SU-DHL-6 (cell line): ENCODE results near the gene GIPC2.
"Not testable (repeated sequence)": the region's sequence is repeated elsewhere in the genome, so short reads cannot be mapped to it uniquely, and the experiment has no call there.

ENCODE experiments used
- H2AFZ ChIP-seq: fragments of 200-600 bp; sonication (generic); 2 replicates; pipeline ENCODE4 v1.6.1; 2014; ENCODE audit warnings: low read depth, mild to moderate bottlenecking, moderate library complexity, mixed read lengths, antibody characterized with exemption, low read length; ENCODE audit not compliant: severe bottlenecking
- H3F3A ChIP-seq: fragments of 200-600 bp; shearing (Covaris generic); 2 replicates; pipeline ENCODE4 v1.6.0; 2016; ENCODE audit warnings: antibody characterized with exemption, mild to moderate bottlenecking; ENCODE audit not compliant: insufficient read depth
- H3K27ac ChIP-seq: fragments of 200-600 bp; sonication (generic); 2 replicates; pipeline ENCODE4 v1.5.1; 2016; ENCODE audit warnings: low read depth, mild to moderate bottlenecking, low read length, moderate library complexity, mixed read lengths
- H3K27me3 ChIP-seq: fragments of 200-600 bp; sonication (generic), shearing (Covaris generic); 2 replicates; pipeline ENCODE4 v1.6.0; 2014; ENCODE audit warnings: mild to moderate bottlenecking, low read length
- H3K36me3 ChIP-seq: fragments of 200-600 bp; sonication (generic); 2 replicates; pipeline ENCODE4 v1.6.1; 2014; ENCODE audit warnings: mild to moderate bottlenecking, low read length, mixed read lengths
- H3K4me2 ChIP-seq: fragments of 300-600, 200-600 bp; shearing (Covaris generic), sonication (generic); 2 replicates; pipeline ENCODE4 v1.6.0; 2014; ENCODE audit warnings: low read length, low read depth, mild to moderate bottlenecking; ENCODE audit not compliant: poor library complexity, severe bottlenecking
- H3K4me3 ChIP-seq: fragments of 200-600 bp; sonication (generic); 2 replicates; pipeline ENCODE4 v1.5.1; 2014; ENCODE audit warnings: antibody characterized with exemption, low read length, mild to moderate bottlenecking, mixed read lengths; ENCODE audit not compliant: insufficient read depth, poor library complexity, severe bottlenecking
- H3K79me2 ChIP-seq: fragments of 200-600 bp; sonication (generic); 2 replicates; pipeline ENCODE4 v1.6.1; 2014; ENCODE audit warnings: mild to moderate bottlenecking, low read length, moderate library complexity; ENCODE audit not compliant: insufficient read depth
- H3K9ac ChIP-seq: fragments of 200-600 bp; sonication (generic); 2 replicates; pipeline ENCODE4 v1.7.0; 2014; ENCODE audit warnings: mild to moderate bottlenecking, low read length
- H3K9me2 ChIP-seq: fragments of 200-600 bp; sonication (generic); replicated peaks from 2 replicates; pipeline ENCODE4 v1.6.1; 2014; ENCODE audit warnings: low read length; ENCODE audit not compliant: insufficient read depth
- H3K9me3 ChIP-seq: fragments of 200-600 bp; sonication (generic); 2 replicates; pipeline ENCODE4 v1.6.1; 2014; ENCODE audit warnings: low read length, mixed read lengths; ENCODE audit not compliant: insufficient read depth
- H4K20me1 ChIP-seq: fragments of 200-600 bp; sonication (generic); 2 replicates; pipeline ENCODE4 v1.6.1; 2014; ENCODE audit warnings: low read depth, mild to moderate bottlenecking, antibody characterized with exemption, low read length, moderate library complexity, mixed read lengths
- CTCF ChIP-seq: fragments of 200-600 bp; sonication (generic); IDR thresholded peaks from one replicate; pipeline ENCODE4 v1.5.1; 2017; ENCODE audit warnings: antibody characterized with exemption, mild to moderate bottlenecking, low read length, moderate library complexity; ENCODE audit not compliant: insufficient read depth, poor library complexity, severe bottlenecking
- EZH2phosphoT487 ChIP-seq: fragments of 200-600 bp; sonication (generic), shearing (Covaris generic); conservative IDR thresholded peaks from 2 replicates; pipeline ENCODE4 v1.6.1; 2018; ENCODE audit warnings: mild to moderate bottlenecking, antibody characterized with exemption, low read length, moderate library complexity, mixed read lengths

The GIPC2 gene

GRCh38 chr1:78104322-78104721 lies 58.6 kb downstream of the GIPC2 start:
- Histone ChIP-seq H2AFZ (no peak overlapping the region), H4K20me1 (no peaks in the 10 kb centered on the region), H3K4me3 (no peak overlapping the region), H3K9ac (no peak overlapping the region), H3K4me2 (no peak overlapping the region), H3F3A (no peaks in the 10 kb centered on the region), H3K9me2 (no peaks in the 10 kb centered on the region), H3K27ac (no peak overlapping the region), H3K36me3 (no peaks in the 10 kb centered on the region), H3K9me3 (no peaks in the 10 kb centered on the region), H3K79me2 (no peaks in the 10 kb centered on the region), H3K27me3 (no peaks in the 10 kb centered on the region)
- TF ChIP-seq EZH2phosphoT487 (no peak), CTCF (no peak)

DNA sequence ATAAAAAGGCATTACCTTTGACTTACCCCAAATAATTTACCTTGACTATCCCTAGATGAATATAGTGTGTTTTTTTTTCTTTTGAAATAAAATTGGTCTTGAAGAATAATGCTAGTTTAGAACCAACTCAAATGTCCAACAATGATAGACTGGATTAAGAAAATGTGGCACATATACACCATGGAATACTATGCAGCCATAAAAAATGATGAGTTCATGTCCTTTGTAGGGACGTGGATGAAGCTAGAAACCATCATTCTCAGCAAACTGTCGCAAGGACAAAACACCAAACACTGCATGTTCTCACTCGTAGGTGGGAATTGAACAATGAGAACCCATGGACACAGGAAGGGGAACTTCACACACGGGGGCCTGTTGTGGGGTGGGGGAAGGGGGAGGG lies 63.9 kb downstream of the GIPC2 start:
- not testable (repeated sequence) for H3K9me3 ChIP-seq, H3K9ac ChIP-seq, H3K4me2 ChIP-seq, H2AFZ ChIP-seq, H3K79me2 ChIP-seq, H3K36me3 ChIP-seq, H3K4me3 ChIP-seq, H3K27me3 ChIP-seq, H4K20me1 ChIP-seq, H3K9me2 ChIP-seq, H3K27ac ChIP-seq, H3F3A ChIP-seq

GRCh38 chr1:78113156-78113916 lies 67.6 kb downstream of the GIPC2 start:
- Histone ChIP-seq H3K27ac (no peak overlapping the region), H3K79me2 (no peaks in the 10 kb centered on the region), H3K4me2 (no peak overlapping the region)

More at GRCh38 chr1:78113156-78113916, 67.6 kb downstream of the GIPC2 start:
- H3K9me3 ChIP-seq = no peaks in the 10 kb centered on the region
- no peaks in the 10 kb centered on the region for H3F3A ChIP-seq
- H2AFZ ChIP-seq = no peak overlapping the region
- no peaks in the 10 kb centered on the region for H3K27me3 ChIP-seq
- no peak overlapping the region for H3K9ac ChIP-seq
- H3K9me2 ChIP-seq = no peaks in the 10 kb centered on the region
- no peaks in the 10 kb centered on the region for H4K20me1 ChIP-seq
- TF ChIP-seq EZH2phosphoT487 = no peak
- TF ChIP-seq CTCF = no peak
- H3K36me3 ChIP-seq = no peaks in the 10 kb centered on the region
- no peak overlapping the region for H3K4me3 ChIP-seq
